Activated T-cell treated with anti-CD3 and anti-CD28 coated beads, Interleukin-2, amount 50 U/mL, for 48 hours (primary cell): ENCODE data around the gene KCNE1.

ENCODE experiments used
- DNase-seq, 2 experiments: peaks; one replicate each; pipeline ENCODE4 v3.0.0-alpha.2; 2020

The KCNE1 gene

GRCh38 chr21:34534522-34534921 is 22.5 kb upstream of the KCNE1 start:
- DNase-seq: no peak

GRCh38 chr21:34533938-34534337 is 21.9 kb upstream of the KCNE1 start:
- no peak for DNase-seq

GRCh38 chr21:34531399-34531798 is 19.4 kb upstream of the KCNE1 start:
- DNase-seq: no peak

GRCh38 chr21:34530261-34530660 is 18.3 kb upstream of the KCNE1 start:
- no peak for DNase-seq

GRCh38 chr21:34528131-34528561 is 16.1 kb upstream of the KCNE1 start:
- no peak for DNase-seq

GRCh38 chr21:34526618-34527290 is 14.7 kb upstream of the KCNE1 start:
- DNase-seq: peak; percentile 62 to 65

GRCh38 chr21:34526241-34526617 is 14.2 kb upstream of the KCNE1 start:
- no peak for DNase-seq

- no peak for DNase-seq
These were observed 12.9 kb upstream of the KCNE1 start for GRCh38 chr21:34524646-34525601.

GRCh38 chr21:34523019-34523555 is 11.1 kb upstream of the KCNE1 start:
- no peak for DNase-seq

- DNase-seq: no peak
These were observed 10.3 kb upstream of the KCNE1 start for GRCh38 chr21:34522284-34522683.

- DNase-seq: no peak
These were observed 9.6 kb upstream of the KCNE1 start for GRCh38 chr21:34521561-34521960.

- no peak for DNase-seq
These were observed 8.9 kb upstream of the KCNE1 start for GRCh38 chr21:34520764-34521508.

- no peak for DNase-seq
These were observed 8.3 kb upstream of the KCNE1 start for GRCh38 chr21:34520281-34520680.

GRCh38 chr21:34519694-34520093 is 7.7 kb upstream of the KCNE1 start:
- no peak for DNase-seq

- no peak for DNase-seq
These were observed 7.0 kb upstream of the KCNE1 start for GRCh38 chr21:34519016-34519415.

- DNase-seq: no peak
These were observed 6.3 kb upstream of the KCNE1 start for GRCh38 chr21:34518301-34518700.

GRCh38 chr21:34517491-34518245 is 5.7 kb upstream of the KCNE1 start:
- peak in 1 of 2 experiments; percentile 31 for DNase-seq

GRCh38 chr21:34517039-34517438 is 5.0 kb upstream of the KCNE1 start:
- DNase-seq: no peak

GRCh38 chr21:34514576-34515115 is 2.6 kb upstream of the KCNE1 start:
- DNase-seq: no peak

GRCh38 chr21:34513129-34513675 is 1.2 kb upstream of the KCNE1 start:
- no peak for DNase-seq

GRCh38 chr21:34511181-34511580 is 829 bp downstream of the KCNE1 start:
- no peak for DNase-seq
